AG09309 (cell line): ENCODE results near the gene PDZK1IP1.
"Not testable (repeated sequence)": the region's sequence is repeated elsewhere in the genome, so short reads cannot be mapped to it uniquely, and the experiment has no call there.

ENCODE experiments used
- DNase-seq: peaks from one replicate; pipeline ENCODE4 v3.0.0-alpha.2; 2010; ENCODE audit warnings: low read depth
- H3K4me3 ChIP-seq: 2 replicates; pipeline ENCODE4 v1.5.1; 2011; ENCODE audit warnings: mild to moderate bottlenecking, low read depth, low read length, moderate library complexity; ENCODE audit not compliant: control insufficient read depth
- TF ChIP-seq, protein P1 (sequence below): IDR thresholded peaks from 2 replicates; pipeline ENCODE4 v1.5.1; 2011; ENCODE audit warnings: mild to moderate bottlenecking, low read depth, low read length, inconsistent platforms; ENCODE audit not compliant: insufficient read depth, control insufficient read depth; ENCODE audit errors: missing control alignments

Gene PDZK1IP1

DNA sequence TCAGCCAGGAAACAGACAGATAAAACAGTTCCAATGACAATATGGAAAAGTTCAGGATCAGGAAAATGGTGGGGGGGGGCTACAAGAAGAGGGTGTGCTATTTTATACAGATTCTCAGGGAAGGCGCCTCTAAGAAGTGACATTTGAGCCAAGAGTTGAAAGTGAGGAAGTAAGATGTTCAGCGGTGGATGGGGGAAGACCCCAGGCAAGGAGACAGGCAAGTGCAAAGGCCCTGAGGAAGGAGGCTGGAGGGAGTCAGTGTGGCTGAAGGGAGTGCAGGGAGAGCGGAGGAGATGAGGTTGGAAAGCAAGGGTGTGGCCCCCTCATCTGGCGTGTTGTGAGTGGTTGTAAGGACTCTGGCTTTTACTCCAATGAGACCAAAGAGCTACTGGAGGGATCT is 8.4 kb upstream of the PDZK1IP1 start:
- H3K4me3 ChIP-seq = no peak overlapping the region
- TF ChIP-seq, protein P1, sequence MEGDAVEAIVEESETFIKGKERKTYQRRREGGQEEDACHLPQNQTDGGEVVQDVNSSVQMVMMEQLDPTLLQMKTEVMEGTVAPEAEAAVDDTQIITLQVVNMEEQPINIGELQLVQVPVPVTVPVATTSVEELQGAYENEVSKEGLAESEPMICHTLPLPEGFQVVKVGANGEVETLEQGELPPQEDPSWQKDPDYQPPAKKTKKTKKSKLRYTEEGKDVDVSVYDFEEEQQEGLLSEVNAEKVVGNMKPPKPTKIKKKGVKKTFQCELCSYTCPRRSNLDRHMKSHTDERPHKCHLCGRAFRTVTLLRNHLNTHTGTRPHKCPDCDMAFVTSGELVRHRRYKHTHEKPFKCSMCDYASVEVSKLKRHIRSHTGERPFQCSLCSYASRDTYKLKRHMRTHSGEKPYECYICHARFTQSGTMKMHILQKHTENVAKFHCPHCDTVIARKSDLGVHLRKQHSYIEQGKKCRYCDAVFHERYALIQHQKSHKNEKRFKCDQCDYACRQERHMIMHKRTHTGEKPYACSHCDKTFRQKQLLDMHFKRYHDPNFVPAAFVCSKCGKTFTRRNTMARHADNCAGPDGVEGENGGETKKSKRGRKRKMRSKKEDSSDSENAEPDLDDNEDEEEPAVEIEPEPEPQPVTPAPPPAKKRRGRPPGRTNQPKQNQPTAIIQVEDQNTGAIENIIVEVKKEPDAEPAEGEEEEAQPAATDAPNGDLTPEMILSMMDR = no peak
- DNase-seq = no peak

- TF ChIP-seq, protein P1 = no peak
- no peak for DNase-seq
These were observed 6.8 kb upstream of the PDZK1IP1 start for GRCh38 chr1:47196622-47197021.

DNA sequence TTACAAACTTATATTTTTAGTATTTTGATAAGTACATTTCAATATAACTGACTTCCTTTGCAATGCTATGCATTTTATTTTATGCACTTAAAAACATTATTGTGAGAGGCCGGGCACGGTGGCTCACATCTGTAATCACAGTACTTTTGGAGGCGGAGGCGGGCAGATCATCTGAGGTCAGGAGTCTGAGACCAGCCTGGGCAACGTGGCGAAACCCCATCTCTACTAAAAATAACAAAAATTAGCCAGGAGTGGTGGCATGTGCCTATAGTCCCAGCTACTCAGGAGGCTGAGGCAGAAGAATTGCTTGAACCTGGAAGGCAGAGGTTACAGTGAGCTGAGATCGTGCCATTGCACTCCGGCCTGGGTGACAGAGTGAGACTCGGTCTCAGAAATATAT is 6.1 kb upstream of the PDZK1IP1 start:
- not testable (repeated sequence) for H3K4me3 ChIP-seq, DNase-seq

More at GRCh38 chr1:47196622-47197021, 6.8 kb upstream of the PDZK1IP1 start:
- no peak overlapping the region for H3K4me3 ChIP-seq

- H3K4me3 ChIP-seq = no peak overlapping the region
- no peak for DNase-seq
- TF ChIP-seq, protein P1 = no peak
These were observed 4.5 kb upstream of the PDZK1IP1 start for GRCh38 chr1:47194311-47194710.

DNA sequence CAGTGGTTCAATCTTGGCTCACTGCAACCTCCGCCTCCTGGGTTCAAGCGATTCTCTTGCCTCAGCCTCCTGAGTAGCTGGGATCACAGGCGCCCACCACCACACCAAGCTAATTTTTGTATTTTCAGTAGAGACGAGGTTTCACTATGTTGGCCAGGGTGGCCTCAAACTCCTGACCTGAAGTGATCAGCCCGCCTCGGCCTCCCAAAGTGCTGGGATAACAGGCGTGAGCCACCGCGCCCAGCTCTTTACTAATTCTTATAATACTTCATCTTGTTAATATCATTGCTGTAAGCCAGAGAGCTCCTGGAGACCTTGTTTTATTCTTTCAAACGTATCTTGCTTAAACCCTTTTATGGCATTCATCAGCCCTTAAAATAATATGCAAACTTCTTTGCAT is 3.7 kb upstream of the PDZK1IP1 start:
- not testable (repeated sequence) for DNase-seq, H3K4me3 ChIP-seq

- no peak overlapping the region for H3K4me3 ChIP-seq
- DNase-seq = no peak
- TF ChIP-seq, protein P1 = peak; percentile 99
These were observed 2.9 kb upstream of the PDZK1IP1 start for GRCh38 chr1:47192458-47193384.

DNA sequence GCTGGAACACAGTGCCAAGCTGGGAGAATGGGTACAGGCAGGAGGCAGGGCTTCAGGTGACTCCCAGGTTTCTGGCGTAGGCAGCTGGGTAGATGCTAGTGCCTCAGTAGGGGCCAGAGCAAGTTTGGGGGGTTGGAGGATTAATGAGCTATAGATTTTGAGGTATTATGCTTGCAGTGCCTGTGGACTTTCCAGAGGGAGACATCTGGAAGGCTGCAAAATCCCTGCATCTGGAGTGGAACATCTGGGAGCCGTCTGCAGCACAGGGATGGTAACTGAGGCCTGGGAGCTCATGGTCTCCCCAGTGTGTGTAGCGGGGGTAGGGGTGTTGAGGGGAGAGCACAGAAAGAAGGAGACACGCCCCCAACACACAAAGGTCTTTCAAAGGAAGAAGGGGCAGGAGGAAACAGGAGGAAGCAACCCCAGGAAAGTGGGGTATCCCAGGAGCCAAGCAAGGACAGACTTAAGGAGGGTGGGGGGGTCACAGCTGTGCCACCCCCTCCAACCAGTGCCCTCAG is 2.2 kb upstream of the PDZK1IP1 start:
- DNase-seq = no peak
- TF ChIP-seq, protein P1 = no peak
- H3K4me3 ChIP-seq = no peak overlapping the region

DNA sequence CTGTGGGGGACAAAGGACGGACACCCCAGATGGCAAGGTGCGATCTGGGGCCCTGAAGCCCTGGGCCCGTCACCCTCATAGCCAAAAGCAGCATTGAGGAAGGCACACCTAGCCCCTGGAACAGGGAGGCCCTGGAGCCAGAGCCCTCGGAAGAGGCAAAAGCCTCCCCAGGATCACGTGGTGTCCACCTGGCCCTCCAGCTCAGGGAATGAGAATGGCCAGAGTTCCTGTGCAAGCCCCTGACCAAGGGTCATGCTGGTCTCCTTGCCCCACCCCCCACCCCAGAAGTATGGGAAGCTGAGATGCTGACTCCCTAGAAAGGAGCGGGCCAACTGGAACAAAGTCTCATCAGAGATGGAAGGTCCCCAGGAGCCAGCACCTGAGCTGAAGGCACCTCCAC is 1.0 kb upstream of the PDZK1IP1 start:
- no peak for DNase-seq
- TF ChIP-seq, protein P1 = no peak

More for the DNA sequence above, 1.0 kb upstream of the PDZK1IP1 start:
- H3K4me3 ChIP-seq = no peak overlapping the region
